Activated CD8-positive, alpha-beta memory T cell treated with anti-CD3 and anti-CD28 coated beads for 48 hours (primary cell): Measurements from ENCODE around the gene TMEM272.

Source experiments
- DNase-seq, 3 experiments: peaks; one replicate each; pipeline ENCODE4 v3.0.0-alpha.2; 2020; ENCODE audit warnings: low read depth in 2 of 3, low spot score in 2 of 3

TMEM272 gene

GRCh38 chr13:51844862-51845573, at the start of gene TMEM272:
Gene TMEM272, minus strand, starts transcription at chr13:51845177. Its CDS starts 6,647 bp downstream, at chr13:51838530.
- DNase-seq: peak in 1 of 3 experiments; percentile 60

DNA sequence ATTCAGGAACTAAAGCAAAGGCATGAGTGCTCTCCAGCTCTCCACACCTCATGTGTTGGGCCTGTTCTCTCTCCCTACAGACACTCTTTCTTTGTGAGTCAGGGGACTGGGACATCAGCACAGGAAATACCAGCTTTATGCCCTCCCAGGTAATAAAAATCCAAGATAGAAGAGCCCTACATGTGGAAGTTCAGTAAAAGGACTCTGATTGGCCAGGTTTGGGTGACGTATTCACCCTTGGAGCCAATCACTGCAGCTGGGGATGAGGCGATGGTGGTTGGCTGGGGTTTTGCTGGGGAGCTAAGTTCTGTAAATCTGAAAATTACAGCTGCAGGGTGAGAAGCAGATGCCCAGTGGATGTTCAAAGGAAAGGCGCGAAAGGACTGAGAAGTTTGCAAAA, 49.3 kb upstream of the TMEM272 start:
- no peak for DNase-seq

DNA sequence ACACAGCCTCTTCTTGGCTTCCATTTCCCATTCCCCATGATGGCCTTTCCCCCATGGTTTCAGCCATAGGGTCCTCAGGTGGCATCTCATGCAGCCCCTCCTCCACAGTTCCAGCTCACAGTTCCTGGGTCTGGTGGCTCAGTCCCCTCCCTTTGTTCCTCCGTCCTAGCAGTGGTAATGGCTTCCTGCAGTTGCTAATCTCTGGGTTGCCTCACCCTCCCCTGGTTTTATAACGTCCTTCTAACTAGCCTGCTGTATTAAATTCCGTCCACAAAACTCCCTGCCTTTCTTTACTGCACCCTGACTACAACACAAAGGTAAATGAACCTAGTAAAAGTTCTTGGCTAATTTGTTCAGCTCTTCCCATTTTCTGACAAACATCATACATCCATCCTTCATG, 47.7 kb upstream of the TMEM272 start:
- DNase-seq: no peak

GRCh38 chr13:51887468-51887867, 42.5 kb upstream of the TMEM272 start:
- no peak for DNase-seq

- DNase-seq: no peak
Measured at GRCh38 chr13:51885651-51886050, 40.7 kb upstream of the TMEM272 start.

DNA sequence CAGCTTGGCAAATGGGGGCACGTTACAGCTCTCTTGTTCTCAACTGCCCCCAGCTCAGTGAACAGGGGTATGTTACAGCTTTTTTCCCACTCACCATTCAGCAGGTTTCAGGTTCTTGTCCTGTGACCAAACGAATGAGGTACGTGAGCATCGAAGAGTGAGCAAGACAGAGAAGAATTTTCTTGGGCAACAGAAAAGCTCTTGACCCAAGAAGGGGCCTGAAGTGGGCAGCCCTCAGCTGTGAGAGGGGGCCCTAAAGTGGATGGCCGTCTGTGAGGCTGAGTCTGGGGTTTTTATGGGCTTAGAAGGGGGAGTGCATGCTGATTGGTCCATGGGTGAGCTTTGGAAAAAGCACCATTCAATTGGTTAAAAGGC, 38.2 kb upstream of the TMEM272 start:
- DNase-seq: no peak

DNA sequence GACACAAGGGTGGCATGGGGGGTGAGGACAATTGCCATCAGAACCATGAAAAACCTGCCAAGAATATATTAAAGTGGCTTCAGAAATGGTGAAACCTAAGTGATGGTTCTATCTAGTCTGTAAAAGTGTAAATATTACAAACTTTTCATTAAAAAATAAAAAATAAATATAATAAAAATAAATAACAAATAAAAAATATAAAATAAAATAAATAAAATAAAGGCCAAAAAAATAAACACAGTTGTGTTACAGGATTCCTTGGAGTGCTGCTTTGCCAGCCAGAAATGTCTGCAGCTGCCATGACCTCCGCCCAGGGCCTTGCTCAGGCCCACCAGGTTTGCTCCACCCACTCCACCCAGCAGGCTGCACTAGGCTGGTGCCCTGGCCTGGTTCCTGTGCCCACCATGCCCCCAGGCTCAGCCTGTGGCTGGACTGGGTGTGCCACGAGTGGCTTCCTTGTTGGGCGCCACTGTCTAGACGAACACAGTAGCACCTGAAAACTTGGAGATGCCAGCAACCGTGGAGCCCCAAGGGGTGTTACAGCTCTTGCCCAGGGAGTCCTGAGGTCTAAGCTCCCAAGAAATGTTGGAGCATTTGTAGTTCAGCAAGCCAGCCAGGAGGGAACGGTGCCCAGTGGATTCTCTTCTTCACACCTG, 37.7 kb upstream of the TMEM272 start:
- DNase-seq: no peak

DNA sequence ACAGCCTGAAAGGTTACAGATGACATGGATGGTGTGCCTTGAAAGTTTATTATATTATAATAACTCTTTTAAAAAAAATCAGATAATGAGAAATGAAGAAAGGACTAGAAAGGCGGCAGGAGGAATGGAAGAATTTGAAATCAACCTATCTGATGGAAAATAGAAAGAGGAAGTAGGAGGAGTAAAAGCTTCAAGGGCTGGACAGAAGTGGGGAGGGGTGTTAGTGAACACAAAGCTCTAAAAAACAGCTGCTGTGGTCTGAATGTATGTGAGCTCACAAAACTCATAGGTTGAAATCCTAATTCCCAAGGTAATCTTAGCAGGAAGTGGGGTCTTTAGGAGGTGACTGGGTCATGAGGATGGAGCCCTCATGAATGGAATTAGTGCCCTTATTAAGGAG, 36.3 kb upstream of the TMEM272 start:
- DNase-seq: no peak

- DNase-seq: no peak
Measured at GRCh38 chr13:51879133-51879532, 34.2 kb upstream of the TMEM272 start.

DNA sequence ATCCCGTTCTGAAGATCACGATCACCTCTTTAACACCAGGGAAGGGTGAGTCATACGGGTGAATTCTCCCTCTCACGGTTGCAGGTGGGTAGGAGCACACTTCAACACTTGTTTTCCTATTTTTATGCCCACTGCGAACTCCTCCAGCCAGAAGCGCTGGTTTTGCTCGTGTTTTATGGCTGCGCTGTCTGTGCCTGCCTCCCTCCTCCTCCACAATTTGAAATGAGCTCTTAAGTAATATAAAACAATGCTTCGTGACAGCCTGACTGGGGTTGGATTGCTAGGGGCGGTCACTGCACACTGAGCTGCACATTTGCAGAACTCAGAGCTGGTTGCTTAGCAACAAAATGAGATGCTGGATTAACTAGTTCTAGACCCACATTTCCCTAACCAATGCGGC, 29.7 kb upstream of the TMEM272 start:
- DNase-seq: no peak

DNA sequence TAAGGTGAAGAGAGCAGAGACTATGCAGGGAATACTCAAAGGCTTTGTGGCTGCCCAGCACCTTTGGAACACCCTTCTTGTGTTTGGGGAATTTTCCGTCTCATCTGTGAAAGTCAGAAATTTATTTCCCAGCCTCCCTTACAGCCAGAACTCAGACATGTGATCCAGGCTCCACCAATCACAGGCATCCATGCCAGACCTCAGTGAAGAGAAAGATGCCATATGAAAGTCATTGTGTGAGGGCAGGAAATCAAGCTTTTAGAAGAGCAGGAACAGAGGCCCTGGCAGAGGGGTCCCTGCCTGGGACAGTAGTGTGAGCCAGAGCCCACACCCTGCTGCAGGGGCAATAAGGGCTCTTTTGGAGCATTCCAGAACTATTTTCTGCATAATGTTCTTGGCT, 28.9 kb upstream of the TMEM272 start:
- DNase-seq: no peak

- DNase-seq: no peak
Measured at GRCh38 chr13:51873117-51873798, 28.3 kb upstream of the TMEM272 start.

DNA sequence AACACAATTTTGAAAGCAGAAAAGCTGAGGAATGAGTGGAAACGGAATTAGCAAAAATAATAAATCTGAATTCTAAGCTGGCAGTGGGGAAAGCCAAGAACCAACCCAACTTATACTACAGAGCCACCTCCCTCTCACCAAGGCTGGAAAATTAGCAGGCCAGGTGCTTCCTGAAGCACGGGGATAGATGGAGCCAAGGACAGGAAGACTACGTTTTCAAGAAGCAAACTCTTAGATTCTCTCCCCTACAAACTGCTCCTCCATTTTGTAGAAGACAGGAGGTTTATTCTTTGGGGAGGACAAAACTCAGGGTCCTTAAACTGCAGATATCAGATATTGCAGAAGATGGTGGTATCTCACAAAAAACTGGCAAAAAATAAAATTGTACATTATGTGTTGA, 25.6 kb upstream of the TMEM272 start:
- no peak for DNase-seq

GRCh38 chr13:51869916-51870315, 24.9 kb upstream of the TMEM272 start:
- no peak for DNase-seq

GRCh38 chr13:51867062-51867461, 22.1 kb upstream of the TMEM272 start:
- DNase-seq: no peak

- no peak for DNase-seq
Measured at GRCh38 chr13:51865838-51866237, 20.9 kb upstream of the TMEM272 start.

DNA sequence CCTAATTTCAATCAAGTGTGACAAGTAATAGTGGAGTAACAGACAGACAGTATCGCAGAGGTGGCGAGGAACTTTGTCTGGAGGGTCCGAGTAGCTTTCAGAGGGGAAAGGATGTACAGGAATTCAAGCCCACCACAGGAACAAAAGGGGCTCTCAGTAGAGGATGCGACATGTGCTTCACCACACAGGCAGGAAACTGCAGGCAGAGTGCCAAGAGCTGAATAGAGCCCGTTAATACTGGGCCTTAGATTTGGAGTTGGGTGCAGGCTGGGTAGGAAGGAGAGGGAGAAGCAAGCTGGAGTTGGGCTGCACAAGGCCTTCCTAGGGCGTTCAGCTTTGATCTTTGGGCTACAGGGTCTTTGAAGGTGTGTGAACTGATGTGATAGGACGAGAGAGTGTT, 18.0 kb upstream of the TMEM272 start:
- DNase-seq: no peak

- peak in 2 of 3 experiments; percentile 12 to 23 for DNase-seq
Measured at GRCh38 chr13:51861723-51862300, 16.8 kb upstream of the TMEM272 start, which contains the start of gene CCDC70. Gene CCDC70, plus strand, starts transcription at chr13:51861969. Its CDS starts 3,443 bp downstream, at chr13:51865412.

GRCh38 chr13:51858433-51859247, 13.7 kb upstream of the TMEM272 start:
- no peak for DNase-seq

DNA sequence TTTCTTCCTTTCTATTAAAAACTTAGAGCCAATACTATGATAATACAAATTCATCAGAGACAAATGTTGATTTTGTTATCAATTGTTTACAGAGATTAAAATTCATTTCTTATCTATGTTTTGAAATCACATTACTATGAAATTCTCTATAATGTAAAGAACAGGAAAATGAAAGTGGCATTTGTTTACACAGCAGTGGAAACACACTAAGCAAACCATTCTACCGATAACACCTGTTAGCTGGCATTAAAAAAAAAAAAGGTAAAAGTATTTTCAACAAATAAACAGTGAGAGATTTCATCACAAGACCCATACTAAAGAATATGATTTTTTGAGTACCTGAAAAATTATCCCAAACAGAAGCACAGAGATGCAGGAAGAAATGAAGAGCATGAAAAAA, 12.0 kb upstream of the TMEM272 start:
- DNase-seq: no peak
